ENCODE data around the gene F8.

The F8 gene

DNA sequence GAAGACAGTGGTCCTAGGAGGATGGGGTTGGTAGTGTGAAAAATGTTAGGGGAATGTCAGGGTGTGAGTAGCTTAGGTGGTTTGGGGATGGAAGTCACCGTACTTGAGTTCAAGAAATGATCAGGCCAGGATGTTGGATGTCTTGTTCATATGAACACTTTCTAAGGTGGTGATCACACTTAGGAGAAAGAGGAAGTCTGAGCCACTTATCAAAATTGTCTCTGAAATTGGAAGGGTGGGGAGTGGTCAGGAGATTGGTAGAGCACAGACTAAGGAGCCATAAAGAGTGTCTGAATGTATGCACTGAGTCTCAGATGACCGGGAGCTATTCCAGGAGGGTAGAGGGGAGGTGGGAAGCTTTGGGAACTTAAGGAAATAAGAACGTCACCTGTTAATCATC is 31.1 kb upstream of the F8 start:
- H3K27ac ChIP-seq (ENCODE audit: extremely low read depth, low read depth, low read length) = no peak overlapping the region
- no peaks in the 10 kb centered on the region for H3K9me3 ChIP-seq (ENCODE audit: control insufficient read depth, insufficient read depth, low read depth, low read length)
- TF ChIP-seq ZNF391 (tag by site-specific recombination; IDR thresholded peaks at IDR 0.05; ENCODE audit: borderline replicate concordance, low read depth) (no peak), ZNF664 (tag by site-specific recombination; IDR thresholded peaks at IDR 0.05) (no peak), ZNF776 (tag by site-specific recombination; IDR thresholded peaks at IDR 0.05; ENCODE audit: borderline replicate concordance) (no peak), ZNF768 (tag by site-specific recombination; IDR thresholded peaks at IDR 0.05) (no peak)
- CTCF ChIA-PET = interaction anchor here (0.5 to 1.0 kb wide), 2 partner anchors 135 to 209 kb away, joined by 3 to 4 read pairs; no protein-coding TSS in a partner anchor
- peaks cover 0 to 18% of the 10 kb centered on the region in 2 experiments; a peak in 2 of 3 replicates for H3K36me3 ChIP-seq (ENCODE audit: control insufficient read depth in 2 of 2, insufficient read depth in 1 of 2, low read length in 2 of 2)
- POLR2A ChIA-PET = no interaction called here
- H3K4me1 ChIP-seq (ENCODE audit: control insufficient read depth, insufficient read depth, low read length) = no peaks in the 10 kb centered on the region
- no peak overlapping the region for H3K4me3 ChIP-seq (ENCODE audit: low read depth, low read length)

DNA sequence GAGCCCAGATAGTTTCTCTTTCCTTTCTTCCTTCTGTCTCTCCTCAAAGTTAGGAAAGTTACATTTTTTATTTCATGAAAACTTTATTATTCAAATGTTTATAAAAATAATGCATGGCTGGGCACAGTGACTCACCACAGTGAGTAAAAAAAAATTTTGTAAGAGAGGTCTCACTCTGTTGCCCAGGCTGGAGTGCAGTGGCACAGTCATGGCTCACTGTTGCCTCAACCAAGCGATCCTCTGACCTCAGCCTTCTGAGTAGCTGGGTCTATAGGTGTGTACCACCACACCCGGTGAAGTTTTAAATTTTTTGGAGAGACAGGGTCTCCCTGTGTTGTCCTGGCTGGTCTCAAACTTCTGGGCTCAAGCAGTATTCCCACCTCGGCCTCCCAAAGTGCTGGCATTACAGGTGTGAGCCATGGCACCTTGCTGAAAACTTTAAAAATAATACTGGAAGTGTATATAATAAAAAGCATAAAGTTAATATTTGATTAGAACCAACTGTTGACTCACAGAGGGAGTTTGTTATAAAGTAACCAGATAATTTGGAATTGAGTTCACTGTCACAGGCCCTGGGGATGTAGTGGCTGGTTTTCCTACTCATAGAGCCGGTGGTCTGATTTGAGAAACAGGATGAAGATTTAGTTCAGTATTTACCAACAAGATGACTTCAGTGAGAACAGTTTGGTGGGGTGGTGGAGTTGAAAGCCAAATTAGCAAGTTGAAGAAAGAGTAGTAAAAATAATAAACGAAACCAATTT is 30.4 kb upstream of the F8 start:
- Histone ChIP-seq H3K36me3 (ENCODE audit: control insufficient read depth in 2 of 2, insufficient read depth in 1 of 2, low read length in 2 of 2) (peaks cover 0 to 18% of the 10 kb centered on the region in 2 experiments; a peak in 2 of 3 replicates), H3K27ac (ENCODE audit: extremely low read depth, low read depth, low read length) (no peak overlapping the region), H3K9me3 (ENCODE audit: control insufficient read depth, insufficient read depth, low read depth, low read length) (no peaks in the 10 kb centered on the region), H3K4me1 (ENCODE audit: control insufficient read depth, insufficient read depth, low read length) (no peaks in the 10 kb centered on the region), H3K4me3 (ENCODE audit: low read depth, low read length) (no peak overlapping the region)
- POLR2A ChIA-PET = no interaction called here
- CTCF ChIA-PET = interaction anchor here (1.5 kb wide), 1 partner anchor 135 kb away, joined by 6 read pairs; no protein-coding TSS in a partner anchor
- TF ChIP-seq ZNF404 (tag by site-specific recombination; IDR thresholded peaks at IDR 0.05) (no peak), HOXA7 (CRISPR knock-in tag; IDR thresholded peaks at IDR 0.05; ENCODE audit: borderline replicate concordance) (no peak), ZNF335 (tag by site-specific recombination; conservative IDR thresholded peaks at IDR 0.05) (no peak), ZNF555 (tag by site-specific recombination; conservative IDR thresholded peaks at IDR 0.05) (no peak), KLF1 (tag by site-specific recombination; IDR thresholded peaks at IDR 0.05) (no peak)
- TF ChIP-seq, protein P1, sequence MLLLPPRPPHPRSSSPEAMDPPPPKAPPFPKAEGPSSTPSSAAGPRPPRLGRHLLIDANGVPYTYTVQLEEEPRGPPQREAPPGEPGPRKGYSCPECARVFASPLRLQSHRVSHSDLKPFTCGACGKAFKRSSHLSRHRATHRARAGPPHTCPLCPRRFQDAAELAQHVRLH (tag by site-specific recombination; IDR thresholded peaks at IDR 0.05) = no peak
- TF ChIP-seq, protein P2, sequence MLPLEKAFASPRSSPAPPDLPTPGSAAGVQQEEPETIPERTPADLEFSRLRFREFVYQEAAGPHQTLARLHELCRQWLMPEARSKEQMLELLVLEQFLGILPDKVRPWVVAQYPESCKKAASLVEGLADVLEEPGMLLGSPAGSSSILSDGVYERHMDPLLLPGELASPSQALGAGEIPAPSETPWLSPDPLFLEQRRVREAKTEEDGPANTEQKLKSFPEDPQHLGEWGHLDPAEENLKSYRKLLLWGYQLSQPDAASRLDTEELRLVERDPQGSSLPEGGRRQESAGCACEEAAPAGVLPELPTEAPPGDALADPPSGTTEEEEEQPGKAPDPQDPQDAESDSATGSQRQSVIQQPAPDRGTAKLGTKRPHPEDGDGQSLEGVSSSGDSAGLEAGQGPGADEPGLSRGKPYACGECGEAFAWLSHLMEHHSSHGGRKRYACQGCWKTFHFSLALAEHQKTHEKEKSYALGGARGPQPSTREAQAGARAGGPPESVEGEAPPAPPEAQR (tag by site-specific recombination; IDR thresholded peaks at IDR 0.05) = no peak

DNA sequence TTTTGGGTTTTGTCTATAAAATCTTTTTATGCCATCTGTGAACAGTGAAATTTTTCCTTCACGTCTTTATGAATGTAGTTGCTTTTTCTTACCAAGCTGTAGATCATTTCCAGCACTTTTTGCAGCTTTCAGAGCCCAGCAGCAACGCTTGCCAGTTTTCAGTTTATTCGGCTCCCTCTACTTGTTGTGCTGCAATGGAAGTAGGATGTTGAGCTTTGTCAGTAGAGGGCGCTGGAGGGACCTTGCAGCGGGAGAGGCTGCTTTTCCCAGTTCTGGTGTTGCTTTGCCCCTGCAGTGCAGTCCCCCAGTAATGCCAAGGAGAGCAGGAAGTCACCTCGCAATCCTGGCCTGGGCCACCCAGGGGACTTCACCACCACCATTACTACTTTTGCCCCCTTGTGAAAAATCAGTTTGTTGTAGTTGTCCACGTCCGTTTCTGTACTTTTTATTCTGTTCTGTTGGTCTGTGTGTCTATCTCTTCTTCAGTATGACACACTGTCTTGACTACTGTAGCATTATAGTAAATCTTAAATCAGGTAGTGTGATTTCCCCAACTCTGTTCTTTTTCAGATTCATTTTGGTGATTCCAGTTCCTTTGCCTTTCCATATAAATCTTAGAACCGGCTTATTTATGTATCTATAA is 26.6 kb upstream of the F8 start:
- Histone ChIP-seq H3K9me3 (ENCODE audit: control insufficient read depth, insufficient read depth, low read depth, low read length) (no peaks in the 10 kb centered on the region), H3K27ac (ENCODE audit: extremely low read depth, low read depth, low read length) (no peak overlapping the region), H3K4me3 (ENCODE audit: low read depth, low read length) (no peak overlapping the region), H3K36me3 (ENCODE audit: control insufficient read depth in 2 of 2, insufficient read depth in 1 of 2, low read length in 2 of 2) (peaks cover 0 to 12% of the 10 kb centered on the region in 2 experiments; a peak in 2 of 3 replicates), H3K4me1 (ENCODE audit: control insufficient read depth, insufficient read depth, low read length) (no peaks in the 10 kb centered on the region)
- ChIA-PET CTCF (interaction anchor here (0.6 to 1.6 kb wide), 19 partner anchors 8 to 1525 kb away, joined by 3 to 13 read pairs (median 5); no protein-coding TSS in a partner anchor), POLR2A (no interaction called here)
- TF ChIP-seq KLF1 (tag by site-specific recombination; IDR thresholded peaks at IDR 0.05) (no peak), SCRT2 (tag by site-specific recombination; IDR thresholded peaks at IDR 0.05) (peak; percentile 85), ZNF274 (IDR thresholded peaks at IDR 0.05; ENCODE audit: low read length) (no peak), ZNF274 (tag by site-specific recombination; IDR thresholded peaks at IDR 0.05; ENCODE audit: borderline replicate concordance) (no peak), ZSCAN30 (tag by site-specific recombination; IDR thresholded peaks at IDR 0.05) (0 out of 2 replicates have a peak, but pooled peaks have one; percentile 14), ZNF654 (tag by site-specific recombination; IDR thresholded peaks at IDR 0.05; ENCODE audit: low read depth) (peak; percentile 52), HOXD13 (CRISPR knock-in tag; IDR thresholded peaks at IDR 0.05; ENCODE audit: borderline replicate concordance) (no peak), SCRT1 (tag by site-specific recombination; IDR thresholded peaks at IDR 0.05; ENCODE audit: borderline replicate concordance) (peak; percentile 75; the same call in 1 of the 2 replicates), TCF7L2 (IDR thresholded peaks at IDR 0.05; ENCODE audit: borderline replicate concordance, low read depth, low read length) (no peak)
- TF ChIP-seq, protein P3, sequence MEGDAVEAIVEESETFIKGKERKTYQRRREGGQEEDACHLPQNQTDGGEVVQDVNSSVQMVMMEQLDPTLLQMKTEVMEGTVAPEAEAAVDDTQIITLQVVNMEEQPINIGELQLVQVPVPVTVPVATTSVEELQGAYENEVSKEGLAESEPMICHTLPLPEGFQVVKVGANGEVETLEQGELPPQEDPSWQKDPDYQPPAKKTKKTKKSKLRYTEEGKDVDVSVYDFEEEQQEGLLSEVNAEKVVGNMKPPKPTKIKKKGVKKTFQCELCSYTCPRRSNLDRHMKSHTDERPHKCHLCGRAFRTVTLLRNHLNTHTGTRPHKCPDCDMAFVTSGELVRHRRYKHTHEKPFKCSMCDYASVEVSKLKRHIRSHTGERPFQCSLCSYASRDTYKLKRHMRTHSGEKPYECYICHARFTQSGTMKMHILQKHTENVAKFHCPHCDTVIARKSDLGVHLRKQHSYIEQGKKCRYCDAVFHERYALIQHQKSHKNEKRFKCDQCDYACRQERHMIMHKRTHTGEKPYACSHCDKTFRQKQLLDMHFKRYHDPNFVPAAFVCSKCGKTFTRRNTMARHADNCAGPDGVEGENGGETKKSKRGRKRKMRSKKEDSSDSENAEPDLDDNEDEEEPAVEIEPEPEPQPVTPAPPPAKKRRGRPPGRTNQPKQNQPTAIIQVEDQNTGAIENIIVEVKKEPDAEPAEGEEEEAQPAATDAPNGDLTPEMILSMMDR (tag by site-specific recombination; IDR thresholded peaks at IDR 0.05) = peak; percentile 54
- TF ChIP-seq, protein P4, sequence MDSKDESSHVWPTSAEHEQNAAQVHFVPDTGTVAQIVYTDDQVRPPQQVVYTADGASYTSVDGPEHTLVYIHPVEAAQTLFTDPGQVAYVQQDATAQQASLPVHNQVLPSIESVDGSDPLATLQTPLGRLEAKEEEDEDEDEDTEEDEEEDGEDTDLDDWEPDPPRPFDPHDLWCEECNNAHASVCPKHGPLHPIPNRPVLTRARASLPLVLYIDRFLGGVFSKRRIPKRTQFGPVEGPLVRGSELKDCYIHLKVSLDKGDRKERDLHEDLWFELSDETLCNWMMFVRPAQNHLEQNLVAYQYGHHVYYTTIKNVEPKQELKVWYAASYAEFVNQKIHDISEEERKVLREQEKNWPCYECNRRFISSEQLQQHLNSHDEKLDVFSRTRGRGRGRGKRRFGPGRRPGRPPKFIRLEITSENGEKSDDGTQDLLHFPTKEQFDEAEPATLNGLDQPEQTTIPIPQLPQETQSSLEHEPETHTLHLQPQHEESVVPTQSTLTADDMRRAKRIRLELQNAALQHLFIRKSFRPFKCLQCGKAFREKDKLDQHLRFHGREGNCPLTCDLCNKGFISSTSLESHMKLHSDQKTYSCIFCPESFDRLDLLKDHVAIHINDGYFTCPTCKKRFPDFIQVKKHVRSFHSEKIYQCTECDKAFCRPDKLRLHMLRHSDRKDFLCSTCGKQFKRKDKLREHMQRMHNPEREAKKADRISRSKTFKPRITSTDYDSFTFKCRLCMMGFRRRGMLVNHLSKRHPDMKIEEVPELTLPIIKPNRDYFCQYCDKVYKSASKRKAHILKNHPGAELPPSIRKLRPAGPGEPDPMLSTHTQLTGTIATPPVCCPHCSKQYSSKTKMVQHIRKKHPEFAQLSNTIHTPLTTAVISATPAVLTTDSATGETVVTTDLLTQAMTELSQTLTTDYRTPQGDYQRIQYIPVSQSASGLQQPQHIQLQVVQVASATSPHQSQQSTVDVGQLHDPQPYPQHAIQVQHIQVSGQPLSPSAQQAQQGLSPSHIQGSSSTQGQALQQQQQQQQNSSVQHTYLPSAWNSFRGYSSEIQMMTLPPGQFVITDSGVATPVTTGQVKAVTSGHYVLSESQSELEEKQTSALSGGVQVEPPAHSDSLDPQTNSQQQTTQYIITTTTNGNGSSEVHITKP (tag by site-specific recombination; IDR thresholded peaks at IDR 0.05) = no peak

Measured in HEK293 (cell line).